GM21576 (cell line): ENCODE results near the gene PPP1R12B.
"Not testable (repeated sequence)": the region's sequence is repeated elsewhere in the genome, so short reads cannot be mapped to it uniquely, and the experiment has no call there.

Experiments used
- ATAC-seq: cut with Tn5 transposase; IDR thresholded peaks from one replicate; pipeline ENCODE4 v1.9.1; 2021; ENCODE audit warnings: mild to moderate bottlenecking, moderate library complexity; ENCODE audit not compliant: unreplicated experiment

The PPP1R12B gene

GRCh38 chr1:202520857-202521216 is 172.3 kb downstream of the PPP1R12B start:
- not testable (repeated sequence) for ATAC-seq

DNA sequence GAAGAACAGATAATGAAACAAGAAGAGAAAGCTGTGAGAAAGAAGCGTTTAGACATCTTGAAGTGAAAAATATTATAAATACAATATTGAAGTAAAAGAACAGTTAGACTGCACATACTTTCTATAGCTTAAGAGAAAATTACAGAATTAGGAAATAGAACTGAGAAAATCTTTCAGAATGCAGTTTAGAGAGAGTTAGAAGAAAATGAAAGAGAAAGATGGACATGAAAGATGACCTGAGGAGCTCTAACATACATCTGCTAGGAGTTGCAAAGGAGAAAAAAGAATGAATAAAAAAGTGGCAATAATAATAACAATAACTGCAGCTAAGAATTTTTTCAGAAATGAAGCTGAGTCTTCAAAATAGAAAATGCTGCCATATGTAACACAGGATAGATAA is 173.0 kb downstream of the PPP1R12B start:
- ATAC-seq: not testable (repeated sequence)

DNA sequence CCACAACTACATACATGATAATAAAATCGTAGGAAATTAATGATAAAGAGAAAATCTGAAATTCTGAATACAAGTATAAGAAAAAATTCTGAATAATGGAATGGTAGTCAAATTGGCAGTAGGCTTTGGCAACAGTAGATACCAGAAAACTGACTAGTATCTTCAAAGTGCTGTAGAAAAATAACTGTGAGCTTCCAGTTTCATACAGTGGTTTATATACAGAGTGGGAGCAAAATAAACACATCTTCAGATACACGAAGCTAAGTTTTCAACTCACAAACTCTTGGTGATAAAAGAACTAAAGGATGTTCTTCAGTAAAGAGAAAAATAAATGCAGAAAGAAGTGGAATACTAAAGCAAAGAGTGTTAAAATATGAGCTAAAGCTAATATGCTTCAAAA is 173.4 kb downstream of the PPP1R12B start:
- no peak for ATAC-seq

GRCh38 chr1:202526056-202526455 is 177.6 kb downstream of the PPP1R12B start:
- not testable (repeated sequence) for ATAC-seq

DNA sequence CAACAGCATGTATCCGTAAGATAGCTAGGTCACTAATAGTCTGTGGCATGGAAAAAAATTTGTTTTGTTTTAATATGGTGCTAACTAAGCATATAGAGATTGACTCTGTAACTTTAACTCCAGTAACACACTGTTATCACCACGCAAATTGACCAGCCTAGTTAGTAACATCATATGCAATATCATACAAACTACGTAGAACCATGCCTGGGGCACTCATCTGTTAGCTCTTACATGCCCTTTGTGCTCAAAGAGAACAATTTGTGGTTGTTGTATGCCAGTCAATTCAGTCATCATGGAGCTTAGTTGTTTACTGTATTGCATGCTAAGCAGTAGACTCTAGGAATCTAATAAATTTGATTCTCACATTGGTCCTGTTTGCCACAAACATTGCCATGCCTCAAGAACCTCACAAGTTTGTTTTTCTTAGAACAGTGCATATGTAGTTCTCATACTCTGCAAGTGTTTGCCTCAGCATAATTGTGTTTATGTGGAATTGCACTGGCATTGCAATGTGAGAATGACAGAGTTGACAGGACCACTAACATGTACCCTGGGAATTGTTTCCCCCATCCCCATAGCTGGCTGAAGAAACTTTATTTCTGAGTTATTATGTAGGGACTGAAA is 179.7 kb downstream of the PPP1R12B start:
- not testable (repeated sequence) for ATAC-seq

- ATAC-seq: not testable (repeated sequence)
Measured at GRCh38 chr1:202530686-202531085, 182.2 kb downstream of the PPP1R12B start.

DNA sequence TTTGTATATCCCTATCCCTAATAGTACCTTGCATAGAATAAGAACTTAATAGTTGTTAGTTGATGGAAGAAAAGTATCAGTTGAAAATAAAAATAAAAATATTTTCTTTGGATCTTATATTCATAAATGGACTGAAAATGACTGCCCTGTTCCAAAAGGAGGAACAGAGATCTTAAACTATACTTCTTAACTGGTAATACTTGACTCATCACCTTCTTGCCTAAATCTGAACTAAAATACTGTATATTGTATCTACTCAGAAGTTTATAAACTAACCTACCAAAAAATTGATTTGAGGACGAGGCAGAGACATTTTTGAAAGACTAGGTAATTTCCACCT is 182.9 kb downstream of the PPP1R12B start:
- ATAC-seq: no peak

GRCh38 chr1:202531812-202532616 is 183.5 kb downstream of the PPP1R12B start:
- ATAC-seq: not testable (repeated sequence)

- not testable (repeated sequence) for ATAC-seq
Measured at GRCh38 chr1:202539166-202539574, 190.7 kb downstream of the PPP1R12B start.

- not testable (repeated sequence) for ATAC-seq
Measured at GRCh38 chr1:202539583-202539982, 191.1 kb downstream of the PPP1R12B start.

- ATAC-seq: no peak
Measured at GRCh38 chr1:202540014-202540413, 191.5 kb downstream of the PPP1R12B start.

DNA sequence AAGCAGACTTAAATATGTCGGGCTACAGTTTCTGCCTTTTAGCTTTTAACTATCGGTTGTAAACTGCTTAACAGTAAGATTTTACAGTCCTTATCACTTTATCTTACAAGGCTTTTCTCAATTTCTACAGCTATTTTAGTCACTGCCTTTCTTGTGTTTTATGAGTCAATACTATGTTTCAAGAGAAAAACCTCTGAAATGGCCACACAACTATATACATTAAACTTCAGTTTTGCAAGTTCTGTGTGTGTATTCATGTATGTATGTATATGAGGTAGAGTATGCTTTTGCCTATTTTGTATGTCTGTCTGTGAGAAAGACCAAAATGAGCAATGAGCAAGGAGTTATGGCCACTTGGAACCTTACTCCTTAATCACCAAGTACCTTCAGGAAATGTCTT is 191.9 kb downstream of the PPP1R12B start:
- ATAC-seq: no peak

- ATAC-seq: not testable (repeated sequence)
Measured at GRCh38 chr1:202540858-202541257, 192.4 kb downstream of the PPP1R12B start.

- not testable (repeated sequence) for ATAC-seq
Measured at GRCh38 chr1:202542415-202542814, 193.9 kb downstream of the PPP1R12B start.

DNA sequence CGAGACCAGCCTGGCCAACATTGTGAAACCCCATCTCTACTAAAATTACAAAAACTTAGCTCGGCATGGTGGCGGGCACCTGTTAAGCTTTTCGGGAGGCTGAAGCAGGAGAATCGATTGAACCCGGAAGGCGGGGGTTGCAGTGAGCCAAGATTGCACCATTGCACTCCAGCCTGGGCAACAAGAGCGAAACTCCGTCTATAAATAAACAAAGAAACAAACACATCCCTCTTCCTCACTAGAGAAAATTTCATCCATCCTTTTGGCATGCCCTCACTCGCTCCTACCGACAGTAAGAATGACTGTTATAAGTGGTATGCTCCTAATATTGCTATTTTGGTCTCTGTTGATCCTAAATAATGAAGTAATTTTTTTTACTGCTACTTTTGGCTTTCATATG is 195.0 kb downstream of the PPP1R12B start:
- ATAC-seq: not testable (repeated sequence)

- ATAC-seq: not testable (repeated sequence)
Measured at GRCh38 chr1:202544766-202545449, 196.4 kb downstream of the PPP1R12B start.

GRCh38 chr1:202545647-202546303 is 197.3 kb downstream of the PPP1R12B start:
- ATAC-seq: not testable (repeated sequence)

GRCh38 chr1:202546377-202546776 is 197.9 kb downstream of the PPP1R12B start:
- ATAC-seq: not testable (repeated sequence)

DNA sequence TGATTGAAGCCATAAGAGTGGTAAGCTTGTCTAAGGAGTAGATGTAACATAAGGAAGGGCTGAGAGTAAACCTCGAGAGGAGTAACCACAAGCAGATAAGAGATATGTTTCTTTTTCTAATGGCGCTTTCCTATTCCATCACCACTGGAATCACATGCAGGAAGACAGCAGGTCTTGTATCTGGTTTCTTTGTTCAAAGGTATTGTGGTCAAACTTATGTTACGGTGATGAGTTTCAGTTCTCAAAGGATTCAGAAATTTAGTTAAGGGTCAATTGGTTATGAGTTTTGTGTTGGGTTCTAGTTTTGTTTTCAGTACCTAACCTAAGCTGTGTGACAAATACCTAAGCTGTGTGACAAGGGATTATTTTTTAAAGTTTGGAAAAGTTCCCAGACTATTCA is 198.3 kb downstream of the PPP1R12B start:
- peak; percentile 68 for ATAC-seq

GRCh38 chr1:202547215-202547614 is 198.7 kb downstream of the PPP1R12B start:
- no peak for ATAC-seq

- ATAC-seq: not testable (repeated sequence)
Measured at GRCh38 chr1:202550088-202550487, 201.6 kb downstream of the PPP1R12B start.
